Esophagus muscularis mucosa (tissue), 4 donors: ENCODE results near the gene MAPK8. TPM values are rescaled to one million over a fixed set of nuclear protein-coding genes. Genes with fewer than 3 reads are reported as not detected.

ENCODE experiments used
- DNase-seq: peaks from one replicate; pipeline ENCODE4 v3.0.0-alpha.2; 2017; ENCODE audit errors: extremely low spot score
- H3K27ac ChIP-seq, 4 donors: fragments of 200-600 bp; sonication (generic); replicated peaks in 1 of 4; 1 replicate in 3 of 4; 2 replicates in 1 of 4; pipeline ENCODE4 v1.5.1; 2016 to 2019; ENCODE audit warnings: mild to moderate bottlenecking in 1 of 4
- H3K27me3 ChIP-seq, 4 donors: fragments of 200-600 bp; sonication (generic); one replicate each; pipeline versions ENCODE4 v1.5.1 to v1.6.0; 2016 to 2019
- H3K36me3 ChIP-seq, 4 donors: fragments of 200-600 bp; sonication (generic); one replicate each; pipeline ENCODE4 v1.5.1; 2016 to 2019
- H3K4me1 ChIP-seq, 4 donors: fragments of 200-600 bp; sonication (generic); one replicate each; pipeline ENCODE4 v1.5.1; 2016 to 2019
- H3K4me3 ChIP-seq, 4 donors: fragments of 200-600 bp; sonication (generic); 1 replicate in 2 of 4; 2 replicates in 2 of 4; pipeline ENCODE4 v1.5.1; 2016 to 2019; ENCODE audit warnings: mild to moderate bottlenecking in 4 of 4, moderate library complexity in 1 of 4
- H3K9me3 ChIP-seq, 4 donors: fragments of 200-600 bp; sonication (generic); 1 replicate in 3 of 4; 2 replicates in 1 of 4; pipeline ENCODE4 v1.5.1; 2016 to 2019
- EP300 ChIP-seq: sonication (generic); formaldehyde crosslinking; IDR thresholded peaks from one replicate; pipeline ENCODE4 v1.6.1; 2017; ENCODE audit warnings: antibody characterized with exemption
- POLR2A ChIP-seq: fragments of 450-650 bp; IDR thresholded peaks from one replicate; pipeline ENCODE4 v1.6.1; 2017; ENCODE audit warnings: antibody characterized with exemption, moderate library complexity, mild to moderate bottlenecking, low read depth
- POLR2AphosphoS5 ChIP-seq, 2 donors: sonication (generic); formaldehyde crosslinking; IDR thresholded peaks; one replicate each; pipeline ENCODE4 v1.6.1; 2017; ENCODE audit warnings: antibody characterized with exemption in 2 of 2
- WGBS: methylation state at CpG from one replicate; pipeline ENCODE4 v1.1.5; 2018; 5-methylcytosine and 5-hydroxymethylcytosine counted together
- intact Hi-C: fragments of 100-400 bp; cut with DNase I; formaldehyde crosslinking; loops from one replicate; pipeline ENCODE4 v1.15.1; 2023
- total RNA-seq, 4 donors: library from RNA; depleted of rRNA; stranded (reverse); fragments of >200 nt; gene quantifications; one replicate each; pipeline versions ENCODE4 v1.1.0 to v1.2.1, GENCODE V29; 2016
- TF ChIP-seq, protein P1 (sequence below), 3 experiments: fragments of 200-600 bp in 2 of 3; fragments of 450-650 bp in 1 of 3; sonication (generic) in 2 of 3; IDR thresholded peaks; one replicate each; pipeline ENCODE4 v1.5.1; 2017 to 2019; ENCODE audit warnings: antibody characterized with exemption in 3 of 3, mild to moderate bottlenecking in 2 of 3, moderate library complexity in 1 of 3

Gene MAPK8
- total RNA-seq, 4 donors from 2014 or later: 26.8 to 50.0 (median 33.1) TPM

DNA sequence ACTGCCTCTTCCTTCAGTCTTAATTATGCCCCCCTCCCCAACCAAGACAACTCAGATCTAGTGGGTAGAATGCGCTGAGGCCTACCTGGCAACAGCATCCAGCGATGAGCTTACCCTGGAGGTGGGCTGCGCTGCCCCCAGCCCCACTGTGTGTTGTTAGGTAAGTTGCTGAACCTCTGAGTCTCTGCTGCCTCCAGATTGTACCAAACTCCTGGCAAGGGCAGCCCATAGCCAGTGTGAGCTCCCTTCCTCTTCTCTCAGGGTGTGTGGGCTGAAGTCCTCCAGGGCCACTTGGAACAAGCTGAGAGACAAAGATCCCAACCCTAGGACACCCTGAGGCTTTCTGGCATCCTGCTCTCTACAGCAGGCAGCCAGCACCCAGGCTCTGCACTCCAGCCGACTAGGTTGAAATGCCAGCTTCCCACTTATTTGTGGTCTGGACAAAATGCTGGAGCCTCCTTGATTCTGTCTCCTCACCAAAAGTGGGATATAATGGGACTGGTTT is 163.1 kb downstream of the MAPK8 start:
- Histone ChIP-seq H3K4me3 (no peak overlapping the region), H3K4me1 (peaks cover 11 to 22% (median 21%) of the 10 kb centered on the region in 4 donors), H3K27ac (no peak overlapping the region), H3K9me3 (peaks cover 0 to 5% (median 0%) of the 10 kb centered on the region in 4 donors), H3K27me3 (peaks cover 0 to 36% (median 0%) of the 10 kb centered on the region in 4 donors), H3K36me3 (no peaks in the 10 kb centered on the region)
- TF ChIP-seq, protein P1, sequence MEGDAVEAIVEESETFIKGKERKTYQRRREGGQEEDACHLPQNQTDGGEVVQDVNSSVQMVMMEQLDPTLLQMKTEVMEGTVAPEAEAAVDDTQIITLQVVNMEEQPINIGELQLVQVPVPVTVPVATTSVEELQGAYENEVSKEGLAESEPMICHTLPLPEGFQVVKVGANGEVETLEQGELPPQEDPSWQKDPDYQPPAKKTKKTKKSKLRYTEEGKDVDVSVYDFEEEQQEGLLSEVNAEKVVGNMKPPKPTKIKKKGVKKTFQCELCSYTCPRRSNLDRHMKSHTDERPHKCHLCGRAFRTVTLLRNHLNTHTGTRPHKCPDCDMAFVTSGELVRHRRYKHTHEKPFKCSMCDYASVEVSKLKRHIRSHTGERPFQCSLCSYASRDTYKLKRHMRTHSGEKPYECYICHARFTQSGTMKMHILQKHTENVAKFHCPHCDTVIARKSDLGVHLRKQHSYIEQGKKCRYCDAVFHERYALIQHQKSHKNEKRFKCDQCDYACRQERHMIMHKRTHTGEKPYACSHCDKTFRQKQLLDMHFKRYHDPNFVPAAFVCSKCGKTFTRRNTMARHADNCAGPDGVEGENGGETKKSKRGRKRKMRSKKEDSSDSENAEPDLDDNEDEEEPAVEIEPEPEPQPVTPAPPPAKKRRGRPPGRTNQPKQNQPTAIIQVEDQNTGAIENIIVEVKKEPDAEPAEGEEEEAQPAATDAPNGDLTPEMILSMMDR (IDR thresholded peaks at IDR 0.05): no peak
- TF ChIP-seq POLR2A: no peak
- TF ChIP-seq EP300: no peak
- no peak for TF ChIP-seq POLR2AphosphoS5 (IDR thresholded peaks at IDR 0.05)
- intact Hi-C loops: no loop called here
- no peak for DNase-seq
- WGBS: 91% methylated on average over 3 of the region's 4 CpGs

DNA sequence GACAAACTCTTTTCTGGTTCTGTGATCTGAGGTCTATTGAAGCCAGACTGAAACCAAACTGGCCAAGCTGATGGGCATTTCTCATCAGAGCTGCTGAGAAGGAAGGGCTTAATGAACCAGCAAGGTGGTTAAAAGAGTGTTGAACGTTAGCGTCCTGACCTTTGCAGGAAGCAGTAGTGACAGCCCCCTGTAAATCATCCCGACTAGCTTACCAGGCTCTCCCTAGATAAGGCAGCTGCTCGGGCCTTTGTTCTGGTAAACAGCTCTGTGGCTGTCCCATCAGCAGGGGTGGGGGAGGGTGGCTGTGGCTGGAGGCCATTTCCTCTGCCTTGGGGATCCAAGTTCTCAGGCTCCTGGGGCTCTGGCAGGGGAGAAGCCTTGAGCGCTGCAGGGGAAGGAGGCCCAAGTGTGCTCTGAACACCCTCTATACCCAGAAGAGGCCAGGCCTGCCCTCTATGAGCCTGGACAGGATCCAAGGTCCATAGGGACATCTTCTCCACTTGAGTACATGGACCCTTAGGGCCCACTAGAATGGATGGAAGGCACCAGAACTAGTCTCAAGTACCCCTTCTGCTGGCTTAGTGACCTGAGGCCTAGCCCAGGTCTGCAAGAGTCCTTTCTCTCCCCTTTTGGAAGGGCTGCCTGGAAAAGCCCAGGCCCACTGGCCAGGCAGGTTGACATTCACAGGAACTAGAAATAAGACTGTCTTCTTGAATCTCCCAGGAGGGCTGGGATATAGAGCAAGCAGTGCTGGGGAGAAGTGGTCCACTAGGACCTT is 163.8 kb downstream of the MAPK8 start:
- Histone ChIP-seq H3K36me3 (no peaks in the 10 kb centered on the region), H3K27me3 (peaks cover 0 to 36% (median 0%) of the 10 kb centered on the region in 4 donors), H3K4me1 (peaks cover 7 to 15% (median 15%) of the 10 kb centered on the region in 4 donors), H3K4me3 (no peak overlapping the region), H3K27ac (no peak overlapping the region), H3K9me3 (peaks cover 0 to 5% (median 0%) of the 10 kb centered on the region in 4 donors)
- intact Hi-C loops: no loop called here
- WGBS: 84% methylated on average over 5 of the region's 5 CpGs
- no peak for DNase-seq
- TF ChIP-seq POLR2AphosphoS5 (IDR thresholded peaks at IDR 0.05): no peak
- TF ChIP-seq, protein P1 (IDR thresholded peaks at IDR 0.05): no peak
- TF ChIP-seq EP300: no peak
- no peak for TF ChIP-seq POLR2A

DNA sequence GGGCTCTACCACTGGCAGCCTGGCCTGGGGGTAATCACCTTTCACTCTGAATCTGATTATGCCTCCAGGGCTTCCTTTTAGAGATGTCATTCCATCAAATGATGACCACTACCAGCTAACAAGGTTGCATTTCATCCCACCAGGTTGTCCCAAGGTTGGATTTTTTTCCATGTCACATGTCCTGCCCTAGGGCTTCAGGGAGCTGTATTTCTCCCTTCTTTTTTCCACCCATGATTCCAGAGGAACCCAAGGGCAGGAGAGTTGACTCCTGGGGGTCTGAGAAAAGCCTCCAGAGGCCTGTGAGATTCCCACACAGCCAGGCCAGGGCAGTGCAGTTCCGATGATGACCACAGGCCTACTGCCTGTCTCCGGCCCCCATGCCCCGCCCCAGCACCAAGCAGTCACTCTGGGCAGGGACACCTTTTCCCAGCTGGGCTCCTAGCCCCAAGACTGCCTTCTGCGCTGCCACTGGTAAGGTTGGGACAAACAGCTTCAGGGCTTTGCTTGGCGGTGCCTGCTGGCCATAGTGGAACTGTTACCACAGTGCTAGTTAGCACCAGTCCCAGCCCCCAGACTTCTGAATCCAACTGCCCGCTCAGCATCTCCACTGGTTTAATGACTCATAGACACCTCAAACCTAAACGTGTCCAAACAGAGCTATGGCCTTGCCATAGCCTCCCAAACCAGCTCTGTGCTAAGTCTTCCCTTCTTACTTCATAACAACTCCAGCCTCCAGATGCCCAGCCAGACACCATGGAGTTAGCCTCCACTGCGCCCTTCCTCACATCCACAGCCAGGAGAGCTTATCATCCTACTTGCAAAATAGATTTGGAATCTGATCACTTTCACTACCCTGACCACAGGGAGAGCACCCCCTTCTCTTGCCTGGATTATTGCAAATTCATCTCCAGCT is 164.7 kb downstream of the MAPK8 start:
- peaks cover 0 to 5% (median 0%) of the 10 kb centered on the region in 4 donors for H3K9me3 ChIP-seq
- no peak overlapping the region for H3K4me3 ChIP-seq
- DNase-seq: no peak
- no peaks in the 10 kb centered on the region for H3K36me3 ChIP-seq
- 72% methylated on average over 4 of the region's 8 CpGs for WGBS
- intact Hi-C loops: no loop called here
- TF ChIP-seq, protein P1 (IDR thresholded peaks at IDR 0.05): no peak
- TF ChIP-seq EP300 (no peak), POLR2A (no peak)
- H3K27me3 ChIP-seq: peaks cover 0 to 27% (median 0%) of the 10 kb centered on the region in 4 donors
- peaks cover 1 to 7% (median 6%) of the 10 kb centered on the region in 4 donors for H3K4me1 ChIP-seq
- no peak overlapping the region for H3K27ac ChIP-seq

DNA sequence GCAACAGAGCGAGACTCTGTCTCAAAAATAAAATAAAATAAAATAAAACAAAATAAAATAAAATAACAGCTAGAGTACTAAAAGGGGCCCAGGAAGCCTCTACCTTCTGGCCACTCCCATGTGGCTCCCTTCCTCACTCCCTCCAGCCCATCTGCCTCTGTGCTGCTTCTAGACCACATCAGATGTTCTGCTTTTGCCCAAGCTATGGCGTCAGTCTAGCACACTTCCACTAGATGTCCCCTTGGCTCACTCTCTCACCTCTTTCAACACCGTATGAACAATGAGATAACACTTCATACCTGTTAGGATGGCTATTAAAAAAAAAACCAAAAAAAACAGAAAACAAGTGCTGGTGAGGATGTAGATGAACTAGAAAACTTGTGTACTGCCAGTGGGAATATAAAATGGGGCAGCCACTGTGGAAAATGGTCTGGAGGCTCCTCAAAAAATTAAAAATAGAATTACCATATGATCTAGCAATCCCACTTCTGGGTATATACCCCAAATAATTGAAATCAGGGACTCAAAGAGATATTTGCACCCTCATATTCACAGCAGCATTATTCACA is 166.1 kb downstream of the MAPK8 start:
- peaks cover 0 to 15% (median 0%) of the 10 kb centered on the region in 4 donors for H3K27me3 ChIP-seq
- no peaks in the 10 kb centered on the region for H3K4me1 ChIP-seq
- intact Hi-C loops: no loop called here
- WGBS: 63% methylated on average over 3 of the region's 3 CpGs
- H3K27ac ChIP-seq: no peak overlapping the region
- no peak for DNase-seq
- H3K4me3 ChIP-seq: no peak overlapping the region
- H3K36me3 ChIP-seq: no peaks in the 10 kb centered on the region
- peaks cover 0 to 5% (median 0%) of the 10 kb centered on the region in 4 donors for H3K9me3 ChIP-seq
- TF ChIP-seq POLR2AphosphoS5 (IDR thresholded peaks at IDR 0.05) (no peak), POLR2A (no peak), EP300 (no peak)
- TF ChIP-seq, protein P1 (IDR thresholded peaks at IDR 0.05): no peak
